Erythroblast (primary cell): ENCODE data around the gene CALR3.
"Not testable (repeated sequence)": the region's sequence is repeated elsewhere in the genome, so short reads cannot be mapped to it uniquely, and the experiment has no call there.

Source experiments
- DNase-seq, 2 experiments: peaks; one replicate each; lab custom pipeline; 2025; lab: John Stamatoyannopoulos, UW
- GATA1 ChIP-seq: IDR thresholded peaks from 2 replicates; pipeline ENCODE4 v1.6.1; 2011; ENCODE audit warnings: low read depth, mild to moderate bottlenecking, control low read depth, low read length, moderate library complexity
- POLR2A ChIP-seq: IDR thresholded peaks from 2 replicates; pipeline ENCODE4 v1.6.1; 2011; ENCODE audit warnings: mild to moderate bottlenecking, low read length

Gene CALR3

DNA sequence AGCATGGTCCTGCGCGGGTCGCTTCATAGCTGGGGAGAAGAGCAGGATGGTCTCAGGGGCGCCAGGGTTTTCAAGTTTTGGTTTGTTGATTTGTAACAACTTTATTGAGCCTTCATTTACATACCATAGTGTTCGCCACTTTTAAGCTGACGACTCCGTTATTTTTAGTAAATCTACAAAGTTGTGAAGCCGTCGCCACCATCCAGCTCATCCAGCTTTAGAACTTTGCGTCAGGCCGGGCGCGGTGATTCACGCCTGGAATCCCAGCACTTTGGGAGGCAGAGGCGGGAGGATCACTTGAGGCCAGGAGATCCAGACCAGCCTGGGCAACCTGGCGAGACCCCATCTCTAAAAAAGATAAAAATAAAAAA, 631 bp upstream of the CALR3 start:
- DNase-seq, result no peak
- TF ChIP-seq POLR2A (no peak), GATA1 (no peak)

- DNase-seq, result peak in 1 of 2 experiments; percentile 20
Measured at GRCh38 chr19:16486476-16486875, 9.5 kb downstream of the CALR3 start.

DNA sequence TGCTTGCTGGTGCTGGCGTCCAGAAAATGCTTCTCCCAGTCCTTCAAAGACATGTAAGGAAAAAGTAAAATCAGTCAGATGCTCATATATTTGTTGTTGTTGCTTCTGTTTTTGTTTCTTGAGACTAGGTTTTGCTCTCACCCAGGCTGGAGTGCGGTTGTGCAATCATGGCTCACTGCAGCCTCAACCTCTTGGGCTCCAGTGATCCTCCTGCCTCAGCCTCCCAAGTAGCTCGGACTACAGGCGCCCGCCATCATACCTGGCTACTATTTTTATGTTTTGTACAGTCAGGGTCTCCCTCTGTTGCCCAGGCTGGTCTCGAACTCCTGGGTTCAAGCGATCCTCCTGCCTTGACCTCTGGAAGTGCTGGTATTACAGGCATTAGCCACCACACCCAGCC, 13.2 kb downstream of the CALR3 start:
- DNase-seq, result no peak
- TF ChIP-seq POLR2A, result no peak

DNA sequence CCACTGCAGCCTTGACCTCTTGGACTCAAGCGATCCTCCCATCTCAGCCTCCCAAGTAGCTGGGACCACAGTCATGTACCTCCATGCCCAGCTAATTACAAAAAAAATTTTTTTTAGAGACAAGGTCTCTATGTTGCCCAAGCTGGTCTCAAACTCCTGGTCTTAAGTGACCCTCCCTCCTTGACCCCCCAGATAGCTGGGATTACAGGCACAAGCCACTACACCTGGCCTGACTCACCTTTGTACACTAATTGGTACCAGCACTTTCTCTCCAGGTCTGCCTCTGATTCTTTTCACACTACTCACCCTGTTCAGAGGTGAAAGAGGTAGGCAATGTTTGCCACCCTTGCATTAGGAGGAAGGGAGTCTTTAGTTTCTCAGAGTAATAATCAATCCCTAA, 18.7 kb downstream of the CALR3 start:
- no peak for DNase-seq
- TF ChIP-seq GATA1 (no peak), POLR2A (no peak)

- peak in 1 of 2 experiments; percentile 41 for DNase-seq
- no peak for TF ChIP-seq POLR2A
- no peak for TF ChIP-seq GATA1
Measured at GRCh38 chr19:16476401-16476800, 19.6 kb downstream of the CALR3 start.

- DNase-seq, result no peak
- TF ChIP-seq GATA1 (no peak), POLR2A (no peak)
Measured at GRCh38 chr19:16473875-16474392, 22.0 kb downstream of the CALR3 start.

GRCh38 chr19:16472992-16473391, 23.0 kb downstream of the CALR3 start:
- no peak for TF ChIP-seq GATA1
- TF ChIP-seq POLR2A, result no peak
- DNase-seq, result no peak

DNA sequence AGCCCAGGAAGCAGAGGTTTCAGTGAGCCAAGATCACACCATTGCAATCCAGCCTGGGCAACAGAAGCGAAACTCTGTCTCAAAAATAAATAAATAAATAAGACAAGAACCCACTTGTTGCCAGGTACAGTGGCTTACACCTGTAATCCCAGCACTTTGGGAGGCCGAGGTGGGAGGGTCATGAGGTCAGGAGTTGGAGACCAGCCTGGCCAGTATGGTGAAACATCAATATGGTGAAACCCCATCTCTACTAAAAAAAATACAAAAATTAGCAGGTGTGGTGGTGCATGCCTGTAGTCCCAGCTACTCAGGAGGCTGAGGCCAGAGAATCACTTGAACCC, 23.4 kb downstream of the CALR3 start:
- DNase-seq, result not testable (repeated sequence)

- TF ChIP-seq GATA1 (no peak), POLR2A (no peak)
- DNase-seq, result peak; percentile 61
Measured at GRCh38 chr19:16470911-16471811, 24.8 kb downstream of the CALR3 start.

DNA sequence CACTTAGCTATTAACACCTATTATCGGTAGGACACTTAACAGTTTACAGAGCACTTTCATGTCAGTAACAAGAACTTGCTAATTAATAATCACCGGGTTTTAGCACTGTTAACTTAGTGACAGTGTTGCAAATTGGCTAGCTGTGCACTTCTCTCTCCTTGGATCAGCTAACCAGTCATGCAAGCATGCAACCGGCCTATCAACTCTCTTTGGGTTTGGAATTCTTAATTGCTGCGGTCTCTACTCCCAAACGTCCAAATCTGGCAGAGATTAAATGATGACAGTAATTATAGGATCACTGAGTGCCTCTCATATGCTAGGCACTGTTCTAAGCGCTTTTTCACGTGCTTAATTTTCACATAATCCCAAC, 25.4 kb downstream of the CALR3 start:
- TF ChIP-seq POLR2A, result no peak
- no peak for TF ChIP-seq GATA1
- DNase-seq, result no peak

DNA sequence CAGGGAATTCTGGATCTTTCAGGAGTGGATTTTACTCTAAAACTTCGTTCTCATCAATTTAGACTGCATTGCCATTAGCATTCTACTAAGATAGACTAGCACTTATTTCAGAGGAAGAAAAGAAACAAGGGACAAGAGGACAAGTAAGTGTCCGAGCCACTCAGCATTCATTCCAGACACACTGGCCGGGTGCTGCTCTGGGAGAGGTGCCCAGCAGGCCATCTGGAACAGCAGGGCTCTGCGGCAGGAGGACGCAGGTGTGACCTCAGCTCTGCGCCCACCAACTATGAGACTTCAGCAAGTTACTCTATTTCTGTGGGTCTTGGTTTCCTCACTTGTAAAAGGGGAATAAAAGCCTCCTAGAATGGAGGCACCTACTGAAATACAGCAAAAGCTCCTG, 28.4 kb downstream of the CALR3 start:
- no peak for DNase-seq
- TF ChIP-seq POLR2A (no peak), GATA1 (no peak)

DNA sequence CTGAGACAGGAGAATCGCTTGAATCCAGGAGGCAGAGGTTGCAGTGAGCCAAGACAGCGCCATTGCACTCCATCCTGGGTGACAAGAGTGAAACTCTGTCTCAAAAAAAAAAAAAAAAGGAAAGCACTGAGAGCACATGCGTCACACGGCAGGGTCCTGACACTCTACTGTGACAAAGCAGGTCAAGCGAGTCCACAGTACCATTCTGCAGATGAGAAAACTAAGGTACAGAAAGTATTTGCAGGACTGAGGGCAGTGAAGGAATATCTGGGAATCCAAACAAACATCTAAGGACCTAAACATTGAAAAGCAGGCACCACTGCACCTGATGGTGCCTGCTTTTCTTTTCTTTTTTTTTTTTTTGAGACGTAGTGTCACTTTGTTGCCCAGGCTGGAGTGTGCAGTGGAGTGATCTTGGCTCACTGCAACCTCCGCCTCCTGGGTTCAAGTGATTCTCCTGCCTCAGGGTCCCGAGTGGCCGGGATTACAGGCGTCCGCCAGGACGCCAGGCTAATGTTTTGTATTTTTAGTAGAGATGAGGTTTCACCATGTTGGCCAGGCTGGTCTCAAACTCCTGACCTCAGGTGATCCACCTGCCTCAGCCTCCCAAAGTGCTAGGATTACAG, 29.1 kb downstream of the CALR3 start:
- DNase-seq, result not testable (repeated sequence)

- TF ChIP-seq GATA1, result no peak
- no peak for TF ChIP-seq POLR2A
Measured at GRCh38 chr19:16465239-16465638, 30.7 kb downstream of the CALR3 start.

DNA sequence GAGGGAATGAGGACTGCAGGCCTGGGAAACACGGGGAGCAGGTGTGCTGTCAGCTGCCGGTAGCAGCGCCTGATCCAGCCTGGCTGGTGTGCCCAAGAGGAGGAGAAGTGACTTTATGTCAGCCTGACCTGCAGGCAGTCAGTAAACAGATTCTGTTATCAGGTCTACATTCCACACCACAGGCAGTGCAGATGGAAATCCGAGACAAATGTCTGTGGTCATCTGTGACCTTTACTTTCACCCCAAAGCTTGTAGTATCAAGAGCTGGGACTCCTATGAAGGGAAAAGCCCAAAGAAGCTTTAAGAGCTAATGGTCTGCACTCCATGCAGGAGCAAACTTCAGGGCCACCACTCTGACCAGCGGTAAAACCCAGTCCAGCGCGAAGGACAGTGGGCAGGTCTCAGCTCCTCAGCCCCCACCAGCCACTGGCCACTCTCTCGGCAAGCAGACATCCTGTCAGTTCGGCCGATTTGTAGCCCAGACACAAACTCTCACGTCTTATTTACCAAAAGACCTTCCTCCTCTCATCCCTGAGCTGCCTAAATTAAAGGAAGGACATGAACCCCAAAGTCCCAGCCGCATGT, 31.9 kb downstream of the CALR3 start:
- TF ChIP-seq GATA1 (no peak), POLR2A (no peak)
- peak; percentile 28 to 71 for DNase-seq

More at GRCh38 chr19:16465239-16465638, 30.7 kb downstream of the CALR3 start:
- no peak for DNase-seq

DNA sequence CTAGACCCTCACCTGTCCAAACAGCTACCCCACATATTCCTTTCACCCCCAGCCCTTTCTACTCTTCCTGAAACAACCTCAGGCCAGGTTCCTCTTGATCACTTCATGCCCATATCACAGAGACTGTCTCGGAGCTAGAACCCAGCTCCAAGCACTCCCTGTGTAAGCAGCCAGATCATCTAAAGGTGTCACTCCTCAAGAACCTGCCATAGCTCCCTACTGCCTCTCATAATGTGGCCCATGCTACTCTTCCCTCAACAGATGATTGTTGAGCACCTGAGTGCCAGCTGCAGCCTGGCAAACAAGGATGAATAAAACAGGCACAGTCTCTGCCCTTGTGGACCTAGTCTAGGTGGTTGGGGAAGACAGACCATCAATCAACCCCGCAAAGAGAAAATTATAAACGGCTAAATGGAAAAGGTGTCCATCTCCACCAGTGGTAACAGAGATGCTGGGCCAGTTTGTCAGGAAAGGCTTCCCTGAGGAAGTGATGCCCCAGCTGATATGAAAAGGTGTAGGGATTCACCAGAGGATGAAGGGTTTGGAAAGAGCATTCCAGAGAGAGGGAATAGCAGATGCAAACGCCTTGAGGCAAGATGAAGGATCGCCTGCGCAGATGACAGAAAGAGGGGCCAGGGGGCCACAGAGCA, 32.5 kb downstream of the CALR3 start:
- TF ChIP-seq GATA1 (no peak), POLR2A (no peak)
- no peak for DNase-seq
